HG02623 (cell line): ENCODE data around the gene DCLRE1A.

Experiments
- ATAC-seq: cut with Tn5 transposase; IDR thresholded peaks from one replicate; pipeline ENCODE4 v1.9.1; 2021; ENCODE audit warnings: moderate library complexity; ENCODE audit not compliant: unreplicated experiment

DCLRE1A gene

GRCh38 chr10:113854013-113854760 is at the start of gene DCLRE1A, which contains the start of gene NHLRC2:
TSS of gene DCLRE1A (minus strand) at chr10:113854082. CDS start at chr10:113853182, 900 bp downstream.
TSS of gene NHLRC2 (plus strand) at chr10:113854661. CDS start at chr10:113854873, 212 bp downstream.
- peak; percentile 36 for ATAC-seq

- no peak for ATAC-seq
These were observed 46.2 kb upstream of the DCLRE1A start for GRCh38 chr10:113899952-113900598.

- ATAC-seq: no peak
These were observed 44.1 kb upstream of the DCLRE1A start for GRCh38 chr10:113897693-113898618.

- ATAC-seq: no peak
These were observed 41.1 kb upstream of the DCLRE1A start for GRCh38 chr10:113895018-113895417.

GRCh38 chr10:113894581-113894980 is 40.7 kb upstream of the DCLRE1A start:
- ATAC-seq: no peak

GRCh38 chr10:113893570-113893969 is 39.7 kb upstream of the DCLRE1A start:
- no peak for ATAC-seq

- no peak for ATAC-seq
These were observed 37.6 kb upstream of the DCLRE1A start for GRCh38 chr10:113891476-113891875.

- ATAC-seq: no peak
These were observed 36.9 kb upstream of the DCLRE1A start for GRCh38 chr10:113890769-113891168.

- no peak for ATAC-seq
These were observed 36.0 kb upstream of the DCLRE1A start for GRCh38 chr10:113889911-113890310.

GRCh38 chr10:113882240-113882639 is 28.4 kb upstream of the DCLRE1A start:
- no peak for ATAC-seq

- no peak for ATAC-seq
These were observed 26.4 kb upstream of the DCLRE1A start for GRCh38 chr10:113880236-113880635.

GRCh38 chr10:113879691-113880090 is 25.8 kb upstream of the DCLRE1A start:
- ATAC-seq: peak; percentile 85

- no peak for ATAC-seq
These were observed 22.6 kb upstream of the DCLRE1A start for GRCh38 chr10:113876461-113876860.

- no peak for ATAC-seq
These were observed 21.3 kb upstream of the DCLRE1A start for GRCh38 chr10:113875212-113875611.

GRCh38 chr10:113872139-113873030 is 18.5 kb upstream of the DCLRE1A start:
- ATAC-seq: no peak

GRCh38 chr10:113869789-113870188 is 15.9 kb upstream of the DCLRE1A start:
- ATAC-seq: no peak

GRCh38 chr10:113867904-113868303 is 14.0 kb upstream of the DCLRE1A start:
- ATAC-seq: no peak

GRCh38 chr10:113866551-113867394 is 12.9 kb upstream of the DCLRE1A start:
- ATAC-seq: no peak

- ATAC-seq: no peak
These were observed 12.0 kb upstream of the DCLRE1A start for GRCh38 chr10:113865901-113866300.
